Stimulated activated CD8-positive, alpha-beta memory T cell treated with anti-CD3 and anti-CD28 coated beads, Interleukin-4, amount 100 ng/mL, for 24 hours (primary cell): ENCODE data around the gene SMC1B.
A peak's percentile ranks its signal among the peaks of the same experiment; 100 is the strongest.
"Not testable (repeated sequence)": the region's sequence is repeated elsewhere in the genome, so short reads cannot be mapped to it uniquely, and the experiment has no call there.

Experiments
- DNase-seq: peaks from one replicate; pipeline ENCODE4 v3.0.0-alpha.2; 2020; ENCODE audit warnings: low read depth

Gene SMC1B, protein sequence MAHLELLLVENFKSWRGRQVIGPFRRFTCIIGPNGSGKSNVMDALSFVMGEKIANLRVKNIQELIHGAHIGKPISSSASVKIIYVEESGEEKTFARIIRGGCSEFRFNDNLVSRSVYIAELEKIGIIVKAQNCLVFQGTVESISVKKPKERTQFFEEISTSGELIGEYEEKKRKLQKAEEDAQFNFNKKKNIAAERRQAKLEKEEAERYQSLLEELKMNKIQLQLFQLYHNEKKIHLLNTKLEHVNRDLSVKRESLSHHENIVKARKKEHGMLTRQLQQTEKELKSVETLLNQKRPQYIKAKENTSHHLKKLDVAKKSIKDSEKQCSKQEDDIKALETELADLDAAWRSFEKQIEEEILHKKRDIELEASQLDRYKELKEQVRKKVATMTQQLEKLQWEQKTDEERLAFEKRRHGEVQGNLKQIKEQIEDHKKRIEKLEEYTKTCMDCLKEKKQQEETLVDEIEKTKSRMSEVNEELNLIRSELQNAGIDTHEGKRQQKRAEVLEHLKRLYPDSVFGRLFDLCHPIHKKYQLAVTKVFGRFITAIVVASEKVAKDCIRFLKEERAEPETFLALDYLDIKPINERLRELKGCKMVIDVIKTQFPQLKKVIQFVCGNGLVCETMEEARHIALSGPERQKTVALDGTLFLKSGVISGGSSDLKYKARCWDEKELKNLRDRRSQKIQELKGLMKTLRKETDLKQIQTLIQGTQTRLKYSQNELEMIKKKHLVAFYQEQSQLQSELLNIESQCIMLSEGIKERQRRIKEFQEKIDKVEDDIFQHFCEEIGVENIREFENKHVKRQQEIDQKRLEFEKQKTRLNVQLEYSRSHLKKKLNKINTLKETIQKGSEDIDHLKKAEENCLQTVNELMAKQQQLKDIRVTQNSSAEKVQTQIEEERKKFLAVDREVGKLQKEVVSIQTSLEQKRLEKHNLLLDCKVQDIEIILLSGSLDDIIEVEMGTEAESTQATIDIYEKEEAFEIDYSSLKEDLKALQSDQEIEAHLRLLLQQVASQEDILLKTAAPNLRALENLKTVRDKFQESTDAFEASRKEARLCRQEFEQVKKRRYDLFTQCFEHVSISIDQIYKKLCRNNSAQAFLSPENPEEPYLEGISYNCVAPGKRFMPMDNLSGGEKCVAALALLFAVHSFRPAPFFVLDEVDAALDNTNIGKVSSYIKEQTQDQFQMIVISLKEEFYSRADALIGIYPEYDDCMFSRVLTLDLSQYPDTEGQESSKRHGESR

GRCh38 chr22:45413368-45414211 is at the start of gene SMC1B, which contains the start of gene RIBC2:
TSS of gene SMC1B (minus strand) at chr22:45413599. CDS start at chr22:45413567, 32 bp downstream.
TSS of gene RIBC2 (plus strand) at chr22:45413693. CDS start at chr22:45413887, 194 bp downstream.
- DNase-seq = peak; percentile 69

DNA sequence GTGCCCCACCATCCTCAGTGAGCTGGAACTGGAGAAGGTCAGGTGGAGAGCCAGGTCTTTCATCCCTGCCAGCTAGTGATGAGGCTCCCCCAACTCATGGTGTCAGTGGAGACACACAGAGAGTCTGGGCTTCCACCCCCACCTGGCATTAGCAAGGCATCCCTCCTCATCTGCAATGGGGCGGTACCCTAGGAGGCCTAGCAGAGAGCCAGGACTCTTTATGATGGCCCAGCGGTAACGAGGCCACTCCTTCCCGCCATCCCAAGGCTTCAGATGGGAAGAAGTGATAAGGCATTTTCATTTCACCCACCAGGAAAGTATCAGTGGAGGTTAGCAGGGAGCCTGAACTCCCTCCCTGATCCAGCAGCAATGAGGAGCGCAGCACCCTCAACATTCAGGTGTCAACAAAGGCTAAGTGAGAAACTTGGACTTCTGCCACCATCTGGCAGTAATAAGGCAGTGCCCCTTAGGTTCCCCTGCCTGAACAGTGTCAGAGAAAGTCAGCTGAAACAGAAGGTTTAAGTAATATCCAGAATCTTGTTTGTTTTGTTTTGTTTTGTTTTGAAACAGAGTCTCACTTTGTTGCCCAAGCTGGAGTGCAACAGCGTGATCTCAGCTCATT is 48.7 kb upstream of the SMC1B start:
- DNase-seq = no peak

GRCh38 chr22:45460288-45461109 is 47.1 kb upstream of the SMC1B start:
- no peak for DNase-seq

DNA sequence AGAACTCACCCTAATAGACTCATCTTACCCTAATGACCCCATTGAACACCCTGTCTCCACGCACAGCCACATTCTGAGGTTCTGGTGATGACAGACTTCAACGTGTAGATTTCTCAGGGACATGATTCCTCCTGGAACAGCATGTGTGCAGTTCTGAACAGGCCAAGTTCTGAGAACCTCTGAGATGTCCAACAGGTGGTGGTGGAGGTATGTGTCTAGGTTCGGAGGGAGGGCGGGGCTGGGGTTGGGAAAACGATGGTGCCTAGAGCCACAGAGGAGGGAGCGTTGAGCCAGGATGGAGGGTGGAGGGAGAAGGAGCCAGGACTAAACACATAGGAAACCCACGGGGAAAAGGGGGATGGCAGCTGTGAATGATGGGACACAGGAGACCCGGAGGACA is 45.8 kb upstream of the SMC1B start:
- no peak for DNase-seq

GRCh38 chr22:45458532-45458931 is 45.1 kb upstream of the SMC1B start:
- DNase-seq = no peak

DNA sequence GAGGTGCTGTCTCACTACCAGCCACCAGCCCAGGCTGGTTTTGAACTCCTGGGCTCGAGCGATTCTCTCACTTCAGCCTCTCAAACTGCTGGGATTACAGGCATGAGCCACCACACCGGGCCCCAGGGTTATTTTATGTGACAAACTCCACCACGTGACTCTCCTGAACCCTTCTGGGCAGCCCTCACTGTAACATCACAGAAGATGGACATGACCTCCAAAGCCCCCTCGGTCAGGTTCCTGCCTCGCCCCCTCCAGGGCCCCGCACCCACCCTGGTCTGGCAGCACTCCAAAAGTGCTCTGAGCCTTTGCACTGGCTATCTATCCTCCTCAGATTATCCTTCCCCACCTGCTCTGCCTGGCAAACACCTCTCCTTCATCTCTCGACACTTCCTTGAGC is 43.4 kb upstream of the SMC1B start:
- no peak for DNase-seq

- DNase-seq = no peak
These were observed 42.2 kb upstream of the SMC1B start for GRCh38 chr22:45455621-45456020.

- no peak for DNase-seq
These were observed 41.8 kb upstream of the SMC1B start for GRCh38 chr22:45455212-45455611.

GRCh38 chr22:45454275-45454674 is 40.9 kb upstream of the SMC1B start:
- no peak for DNase-seq

- DNase-seq = no peak
These were observed 40.4 kb upstream of the SMC1B start for GRCh38 chr22:45453764-45454163.

DNA sequence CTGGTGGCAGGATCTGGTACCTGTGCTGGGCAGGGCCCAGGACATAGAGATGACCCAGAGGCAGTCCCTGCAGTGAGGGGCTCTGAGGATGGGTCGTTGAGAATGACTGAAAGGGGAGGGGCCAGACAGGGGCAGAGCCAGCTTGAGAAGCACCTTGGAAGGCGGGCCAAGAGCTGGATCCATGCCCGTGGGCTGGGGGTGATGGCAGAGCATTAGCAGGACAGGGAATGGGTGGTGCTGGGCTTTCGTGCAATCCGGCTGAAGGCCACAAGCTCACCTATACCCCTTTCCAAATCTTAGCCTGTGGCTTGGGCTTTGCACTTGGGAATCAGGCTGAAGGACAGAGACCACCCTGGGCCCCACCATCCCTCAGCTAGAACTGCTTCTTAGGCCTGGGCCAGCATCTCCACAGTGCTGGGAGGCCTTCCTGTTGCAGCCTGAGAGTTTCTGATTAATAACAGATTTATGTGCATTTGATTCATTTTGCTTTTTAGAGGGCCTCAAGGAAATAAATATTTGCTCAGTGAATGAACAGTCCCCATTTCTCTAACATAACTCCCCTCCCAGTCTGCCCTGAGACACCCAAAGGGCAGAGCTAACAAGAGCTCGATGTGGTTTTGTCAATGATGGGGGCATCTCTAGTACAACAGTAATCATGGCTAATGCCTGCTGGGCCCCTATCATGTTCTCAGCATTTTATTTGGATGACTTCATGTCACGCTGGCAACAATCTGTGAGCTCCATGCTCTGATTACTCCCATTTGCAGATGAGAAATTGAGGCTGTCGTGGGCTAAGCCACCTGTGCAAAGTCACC is 39.4 kb upstream of the SMC1B start:
- DNase-seq = no peak

DNA sequence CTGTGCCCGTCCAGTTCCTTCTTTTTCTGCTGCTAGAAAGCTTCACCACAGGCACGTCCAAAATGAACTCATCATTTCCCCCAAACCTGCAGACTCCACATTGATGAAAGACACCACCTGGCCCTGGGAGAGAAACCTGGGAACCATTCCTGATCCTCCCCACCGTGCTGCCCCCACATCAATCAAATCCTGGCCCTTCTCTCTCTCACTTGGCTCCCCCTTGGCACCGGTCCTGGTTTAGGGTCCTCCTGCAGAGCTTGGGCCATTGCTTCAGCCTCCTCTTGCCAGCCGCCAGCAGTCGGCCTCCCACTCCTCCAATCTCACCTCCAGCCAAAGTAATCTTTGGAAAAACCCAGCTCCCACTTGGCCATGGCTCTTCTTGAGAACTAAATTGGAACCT is 38.6 kb upstream of the SMC1B start:
- no peak for DNase-seq

DNA sequence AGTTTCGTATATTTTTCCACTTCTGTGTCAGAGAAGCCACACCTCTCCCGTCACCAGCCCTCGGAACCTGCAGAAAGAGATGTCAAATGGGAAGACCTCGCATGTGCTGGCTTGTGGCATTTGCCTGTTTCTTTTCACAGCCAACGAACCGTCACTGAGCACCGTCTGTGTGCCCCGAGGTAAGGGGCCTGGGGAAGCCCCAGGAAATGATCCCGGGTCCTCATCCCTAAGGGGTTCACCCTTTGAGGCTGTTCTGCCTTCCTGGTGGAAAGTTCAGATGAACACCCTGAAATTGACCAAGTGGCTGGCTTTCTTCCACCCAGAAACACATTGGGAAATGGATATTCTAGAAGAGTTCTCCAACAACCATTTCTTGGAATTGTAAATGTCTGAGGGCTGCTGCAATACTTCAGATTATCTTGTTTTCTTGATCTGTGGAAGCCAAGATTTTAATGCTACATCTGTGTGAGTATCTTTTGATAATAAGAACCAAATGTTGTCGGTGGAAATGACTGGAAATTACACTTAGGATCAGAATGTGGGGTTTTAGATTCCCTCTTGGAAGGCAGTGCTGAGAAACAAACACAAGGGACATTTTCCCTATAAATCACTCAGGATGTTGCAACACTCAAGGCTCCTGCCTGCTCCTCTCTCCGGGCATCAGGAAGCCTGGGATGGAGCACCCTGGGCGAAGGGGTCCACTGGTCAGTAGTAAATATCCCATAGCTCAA is 37.7 kb upstream of the SMC1B start:
- no peak for DNase-seq

- no peak for DNase-seq
These were observed 36.8 kb upstream of the SMC1B start for GRCh38 chr22:45450101-45450785.

DNA sequence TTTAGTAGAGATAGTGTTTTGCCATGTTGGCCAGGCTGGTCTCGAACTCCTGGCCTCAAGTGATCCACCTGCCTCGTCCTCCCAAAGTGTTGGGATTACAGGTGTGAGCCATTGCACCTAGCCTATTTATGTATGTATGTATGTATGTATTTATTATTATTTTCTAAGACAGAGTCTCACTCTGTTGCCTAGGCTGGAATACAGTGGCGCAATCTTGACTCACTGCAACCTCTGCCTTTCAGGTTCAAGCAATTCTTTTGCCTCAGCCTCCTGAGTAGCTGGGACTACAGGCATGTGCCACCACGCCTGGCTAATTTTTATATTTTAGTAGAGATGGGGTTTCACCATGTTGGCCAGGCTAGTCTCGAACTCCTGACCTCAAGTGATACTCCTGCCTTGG is 36.0 kb upstream of the SMC1B start:
- not testable (repeated sequence) for DNase-seq

- DNase-seq = no peak
These were observed 35.0 kb upstream of the SMC1B start for GRCh38 chr22:45448431-45448830.

GRCh38 chr22:45447596-45447995 is 34.2 kb upstream of the SMC1B start:
- not testable (repeated sequence) for DNase-seq

GRCh38 chr22:45446216-45446615 is 32.8 kb upstream of the SMC1B start:
- no peak for DNase-seq
